IPS-18a (cell line): Measurements from ENCODE around the gene XRCC2.
"Not testable (repeated sequence)": the region's sequence is repeated elsewhere in the genome, so short reads cannot be mapped to it uniquely, and the experiment has no call there.

Experiments
- H3K27ac ChIP-seq: one replicate; pipeline ENCODE4 v1.5.1; 2013; ENCODE audit warnings: low read length
- H3K27me3 ChIP-seq: one replicate; pipeline ENCODE4 v1.6.1; 2013; ENCODE audit warnings: mild to moderate bottlenecking, low read length; ENCODE audit not compliant: control insufficient read depth, insufficient read depth
- H3K36me3 ChIP-seq: one replicate; pipeline ENCODE4 v1.6.1; 2013; ENCODE audit warnings: low read depth, low read length; ENCODE audit not compliant: control insufficient read depth
- H3K4me1 ChIP-seq: one replicate; pipeline ENCODE4 v1.6.1; 2013; ENCODE audit warnings: low read depth, low read length; ENCODE audit not compliant: control insufficient read depth
- H3K4me3 ChIP-seq: one replicate; pipeline ENCODE4 v1.5.1; 2013; ENCODE audit warnings: low read length
- H3K9ac ChIP-seq: one replicate; pipeline ENCODE4 v1.6.1; 2013; ENCODE audit warnings: mild to moderate bottlenecking, low read length, moderate library complexity
- H3K9me3 ChIP-seq: one replicate; pipeline ENCODE4 v1.6.1; 2013; ENCODE audit warnings: low read depth, low read length; ENCODE audit not compliant: control insufficient read depth

XRCC2 gene

GRCh38 chr7:152661479-152661878, 14.5 kb downstream of the XRCC2 start:
- H3K27ac ChIP-seq, result no peak overlapping the region

GRCh38 chr7:152660021-152660420, 15.9 kb downstream of the XRCC2 start:
- Histone ChIP-seq H3K27me3 (no peaks in the 10 kb centered on the region), H3K4me1 (no peaks in the 10 kb centered on the region), H3K9me3 (no peaks in the 10 kb centered on the region), H3K4me3 (no peak overlapping the region), H3K36me3 (peaks cover 38% of the 10 kb centered on the region), H3K9ac (no peak overlapping the region), H3K27ac (no peak overlapping the region)

More at GRCh38 chr7:152661479-152661878, 14.5 kb downstream of the XRCC2 start:
- H3K9me3 ChIP-seq, result no peaks in the 10 kb centered on the region
- H3K27me3 ChIP-seq, result no peaks in the 10 kb centered on the region
- H3K4me1 ChIP-seq, result no peaks in the 10 kb centered on the region
- H3K4me3 ChIP-seq, result no peak overlapping the region
- H3K36me3 ChIP-seq, result peaks cover 33% of the 10 kb centered on the region
- no peak overlapping the region for H3K9ac ChIP-seq

GRCh38 chr7:152654971-152655370, 21.0 kb downstream of the XRCC2 start:
- Histone ChIP-seq H3K4me1 (no peaks in the 10 kb centered on the region), H3K27me3 (no peaks in the 10 kb centered on the region), H3K9me3 (no peaks in the 10 kb centered on the region), H3K9ac (no peak overlapping the region), H3K27ac (no peak overlapping the region), H3K36me3 (peaks cover 52% of the 10 kb centered on the region), H3K4me3 (no peak overlapping the region)

- H3K9ac ChIP-seq, result no peak overlapping the region
- no peaks in the 10 kb centered on the region for H3K27me3 ChIP-seq
- H3K36me3 ChIP-seq, result peaks cover 45% of the 10 kb centered on the region
- no peak overlapping the region for H3K27ac ChIP-seq
- peaks cover 10% of the 10 kb centered on the region for H3K9me3 ChIP-seq
- H3K4me3 ChIP-seq, result no peak overlapping the region
- no peaks in the 10 kb centered on the region for H3K4me1 ChIP-seq
Observed at GRCh38 chr7:152649220-152649619, 26.7 kb downstream of the XRCC2 start.

GRCh38 chr7:152647009-152647408, 28.9 kb downstream of the XRCC2 start:
- no peak overlapping the region for H3K4me3 ChIP-seq
- no peak overlapping the region for H3K9ac ChIP-seq

GRCh38 chr7:152646579-152646978, 29.4 kb downstream of the XRCC2 start:
- not testable (repeated sequence) for H3K9me3 ChIP-seq, H3K4me3 ChIP-seq, H3K27me3 ChIP-seq, H3K4me1 ChIP-seq, H3K27ac ChIP-seq, H3K9ac ChIP-seq
- H3K36me3 ChIP-seq, result peaks cover 35% of the 10 kb centered on the region

More at GRCh38 chr7:152647009-152647408, 28.9 kb downstream of the XRCC2 start:
- Histone ChIP-seq H3K36me3 (peaks cover 35% of the 10 kb centered on the region), H3K27me3 (no peaks in the 10 kb centered on the region), H3K27ac (no peak overlapping the region), H3K4me1 (no peaks in the 10 kb centered on the region), H3K9me3 (peaks cover 10% of the 10 kb centered on the region)

GRCh38 chr7:152643979-152644559, 31.9 kb downstream of the XRCC2 start:
- no peaks in the 10 kb centered on the region for H3K4me1 ChIP-seq
- H3K9ac ChIP-seq, result no peak overlapping the region
- H3K36me3 ChIP-seq, result peaks cover 24% of the 10 kb centered on the region
- peaks cover 10% of the 10 kb centered on the region for H3K9me3 ChIP-seq
- no peaks in the 10 kb centered on the region for H3K27me3 ChIP-seq
- no peak overlapping the region for H3K27ac ChIP-seq
- H3K4me3 ChIP-seq, result no peak overlapping the region

- Histone ChIP-seq H3K9ac (no peak overlapping the region), H3K9me3 (no peaks in the 10 kb centered on the region), H3K27me3 (no peaks in the 10 kb centered on the region), H3K36me3 (no peaks in the 10 kb centered on the region), H3K27ac (no peak overlapping the region), H3K4me3 (no peak overlapping the region), H3K4me1 (no peaks in the 10 kb centered on the region)
Observed at GRCh38 chr7:152641384-152641783, 34.6 kb downstream of the XRCC2 start.

- Histone ChIP-seq H3K4me3 (no peak overlapping the region), H3K9me3 (no peaks in the 10 kb centered on the region), H3K27ac (no peak overlapping the region), H3K9ac (no peak overlapping the region), H3K27me3 (no peaks in the 10 kb centered on the region), H3K4me1 (no peaks in the 10 kb centered on the region), H3K36me3 (no peaks in the 10 kb centered on the region)
Observed at GRCh38 chr7:152640829-152641228, 35.1 kb downstream of the XRCC2 start.

GRCh38 chr7:152637920-152638580, 37.9 kb downstream of the XRCC2 start:
- Histone ChIP-seq H3K27ac (no peak overlapping the region), H3K9me3 (no peaks in the 10 kb centered on the region), H3K36me3 (no peaks in the 10 kb centered on the region), H3K27me3 (no peaks in the 10 kb centered on the region), H3K4me1 (no peaks in the 10 kb centered on the region), H3K4me3 (no peak overlapping the region), H3K9ac (no peak overlapping the region)

GRCh38 chr7:152637161-152637560, 38.8 kb downstream of the XRCC2 start:
- no peak overlapping the region for H3K27ac ChIP-seq
- H3K27me3 ChIP-seq, result no peaks in the 10 kb centered on the region
- H3K36me3 ChIP-seq, result no peaks in the 10 kb centered on the region

GRCh38 chr7:152636441-152636840, 39.5 kb downstream of the XRCC2 start:
- H3K9ac ChIP-seq, result no peak overlapping the region
- no peak overlapping the region for H3K27ac ChIP-seq
- no peaks in the 10 kb centered on the region for H3K27me3 ChIP-seq
- no peak overlapping the region for H3K4me3 ChIP-seq
- H3K36me3 ChIP-seq, result no peaks in the 10 kb centered on the region
- H3K9me3 ChIP-seq, result no peaks in the 10 kb centered on the region
- H3K4me1 ChIP-seq, result no peaks in the 10 kb centered on the region

More at GRCh38 chr7:152637161-152637560, 38.8 kb downstream of the XRCC2 start:
- H3K4me3 ChIP-seq, result no peak overlapping the region
- no peaks in the 10 kb centered on the region for H3K4me1 ChIP-seq
- no peaks in the 10 kb centered on the region for H3K9me3 ChIP-seq
- no peak overlapping the region for H3K9ac ChIP-seq
